Mesenchymal stem cell (in vitro differentiated cells and primary cell): ENCODE measurements around the gene FAM222A.

Source experiments
- DNase-seq: peaks from one replicate; pipeline ENCODE4 v3.0.0-alpha.2; 2013
- H2AFZ ChIP-seq: one replicate; pipeline ENCODE4 v1.6.1; 2013; ENCODE audit warnings: low read depth, mild to moderate bottlenecking, control low read depth, inconsistent platforms, low read length, moderate library complexity
- H2AK5ac ChIP-seq: 2 replicates; pipeline ENCODE4 v1.6.1; 2013; ENCODE audit warnings: low read length, moderate library complexity, mild to moderate bottlenecking, inconsistent platforms; ENCODE audit not compliant: severe bottlenecking
- H2BK120ac ChIP-seq: one replicate; pipeline ENCODE4 v1.6.1; 2013; ENCODE audit warnings: low read depth, mild to moderate bottlenecking, inconsistent platforms, low read length, moderate library complexity
- H2BK12ac ChIP-seq, 2 experiments: one replicate each; pipeline ENCODE4 v1.6.1; 2013; ENCODE audit warnings: inconsistent platforms in 2 of 2, low read length in 2 of 2, mild to moderate bottlenecking in 2 of 2, moderate library complexity in 2 of 2, control low read depth in 1 of 2
- H2BK15ac ChIP-seq: one replicate; pipeline ENCODE4 v1.6.1; 2013; ENCODE audit warnings: mild to moderate bottlenecking, low read depth, inconsistent platforms; ENCODE audit not compliant: poor library complexity, severe bottlenecking
- H2BK5ac ChIP-seq: 2 replicates; pipeline ENCODE4 v1.6.1; 2013; ENCODE audit warnings: low read depth, mild to moderate bottlenecking, low read length, control low read depth, inconsistent platforms; ENCODE audit not compliant: poor library complexity, severe bottlenecking
- H3K14ac ChIP-seq, 2 experiments: one replicate each; pipeline ENCODE4 v1.6.1; 2013; ENCODE audit warnings: inconsistent platforms in 2 of 2, low read length in 2 of 2, control low read depth in 1 of 2, mild to moderate bottlenecking in 1 of 2, moderate library complexity in 1 of 2
- H3K18ac ChIP-seq, 2 experiments: one replicate each; pipeline ENCODE4 v1.6.1; 2013; ENCODE audit warnings: inconsistent platforms in 2 of 2, low read length in 2 of 2, control low read depth in 1 of 2, low read depth in 1 of 2, mild to moderate bottlenecking in 1 of 2
- H3K23ac ChIP-seq, 2 experiments: one replicate each; pipeline ENCODE4 v1.6.1; 2013; ENCODE audit warnings: inconsistent platforms in 2 of 2, low read length in 2 of 2, mild to moderate bottlenecking in 2 of 2, moderate library complexity in 2 of 2, control low read depth in 1 of 2
- H3K27ac ChIP-seq: 2 replicates; pipeline ENCODE4 v1.5.1; 2013; ENCODE audit warnings: mild to moderate bottlenecking, moderate library complexity, low read length, control low read depth, inconsistent platforms; ENCODE audit not compliant: poor library complexity, severe bottlenecking
- H3K27me3 ChIP-seq, 2 experiments: 2 replicates each; pipeline versions ENCODE4 v1.6.1 to v1.7.0; 2013; ENCODE audit warnings: low read length in 2 of 2, mild to moderate bottlenecking in 2 of 2, moderate library complexity in 2 of 2, control low read depth in 1 of 2, inconsistent platforms in 1 of 2; ENCODE audit not compliant: control insufficient read depth in 1 of 2, insufficient read depth in 1 of 2
- H3K36me3 ChIP-seq, 2 experiments: 2 replicates each; pipeline versions ENCODE4 v1.6.1 to v1.7.0; 2013; ENCODE audit warnings: low read length in 2 of 2, control low read depth in 1 of 2, inconsistent platforms in 1 of 2, low read depth in 1 of 2, mild to moderate bottlenecking in 1 of 2; ENCODE audit not compliant: insufficient read depth in 2 of 2, control insufficient read depth in 1 of 2
- H3K4ac ChIP-seq, 2 experiments: one replicate each; pipeline ENCODE4 v1.6.1; 2013; ENCODE audit warnings: inconsistent platforms in 2 of 2, low read length in 2 of 2, mild to moderate bottlenecking in 2 of 2, moderate library complexity in 2 of 2, control low read depth in 1 of 2, low read depth in 1 of 2
- H3K4me1 ChIP-seq: 2 replicates; pipeline ENCODE4 v1.6.1; 2013; ENCODE audit warnings: low read depth, low read length, control low read depth; ENCODE audit not compliant: control insufficient read depth, insufficient read depth
- H3K4me2 ChIP-seq: 2 replicates; pipeline ENCODE4 v1.6.1; 2013; ENCODE audit warnings: low read length, mild to moderate bottlenecking, inconsistent platforms; ENCODE audit not compliant: poor library complexity, severe bottlenecking
- H3K4me3 ChIP-seq, 2 experiments: 2 replicates each; pipeline versions ENCODE4 v1.5.1 to v1.7.0; 2013; ENCODE audit warnings: low read length in 2 of 2, mild to moderate bottlenecking in 2 of 2, control low read depth in 1 of 2, low read depth in 1 of 2; ENCODE audit not compliant: insufficient read depth in 1 of 2
- H3K79me1 ChIP-seq: replicated peaks from 2 replicates; pipeline ENCODE4 v1.6.1; 2013; ENCODE audit warnings: mild to moderate bottlenecking, control low read depth, low read length, inconsistent platforms; ENCODE audit not compliant: poor library complexity, severe bottlenecking
- H3K9ac ChIP-seq: 2 replicates; pipeline ENCODE4 v1.7.0; 2013; ENCODE audit warnings: mild to moderate bottlenecking, low read length, moderate library complexity
- H3K9me3 ChIP-seq: 2 replicates; pipeline ENCODE4 v1.7.0; 2013; ENCODE audit warnings: mild to moderate bottlenecking, low read length; ENCODE audit not compliant: control insufficient read depth
- H4K8ac ChIP-seq: one replicate; pipeline ENCODE4 v1.6.1; 2013; ENCODE audit warnings: inconsistent platforms, mild to moderate bottlenecking, low read length, moderate library complexity
- H4K91ac ChIP-seq: one replicate; pipeline ENCODE4 v1.6.1; 2013; ENCODE audit warnings: mild to moderate bottlenecking, low read length, inconsistent platforms
- WGBS: methylation state at CpG from one replicate; pipeline ENCODE4 v1.1.7; 2013; ENCODE audit warnings: mixed read lengths; 5-methylcytosine and 5-hydroxymethylcytosine counted together

FAM222A gene

DNA sequence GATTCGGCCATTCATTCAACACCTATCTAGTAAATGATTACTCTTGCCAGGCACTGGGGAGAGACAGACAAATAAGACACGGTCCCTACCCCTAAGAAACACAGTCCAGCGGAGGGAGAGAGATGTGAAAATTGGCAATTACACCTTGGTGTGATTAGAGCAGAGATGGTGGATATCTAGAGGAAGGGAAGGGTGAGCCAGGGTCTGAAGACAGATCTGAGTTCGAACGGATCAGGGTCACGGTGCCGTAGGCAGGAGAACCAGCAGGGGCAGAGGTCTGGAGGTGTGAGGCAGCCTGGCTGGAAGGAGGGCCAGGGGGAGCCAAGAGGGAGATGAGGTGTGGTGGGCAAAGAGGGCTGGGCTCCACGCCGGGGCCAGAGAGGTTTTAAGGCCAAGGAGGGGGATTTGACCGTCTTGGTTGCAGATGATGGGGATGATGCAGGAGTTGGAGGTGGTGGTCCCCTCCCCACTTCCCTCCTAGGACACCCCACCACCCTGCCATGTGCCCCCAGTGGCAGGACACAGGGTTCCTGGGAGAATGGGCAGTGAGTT, 27.1 kb downstream of the FAM222A start:
- no peak overlapping the region for H3K18ac ChIP-seq
- H2BK5ac ChIP-seq: no peak overlapping the region
- no peak overlapping the region for H3K9ac ChIP-seq
- no peak overlapping the region for H4K91ac ChIP-seq
- no peak overlapping the region for H2AK5ac ChIP-seq
- H3K9me3 ChIP-seq: no peaks in the 10 kb centered on the region
- H3K27me3 ChIP-seq: peaks cover 38 to 48% of the 10 kb centered on the region in 2 experiments
- no peak overlapping the region for H3K4me2 ChIP-seq
- H3K4me1 ChIP-seq: peaks cover 21% of the 10 kb centered on the region
- H2AFZ ChIP-seq: no peak overlapping the region
- no peak overlapping the region for H2BK15ac ChIP-seq
- no peaks in the 10 kb centered on the region for H3K79me1 ChIP-seq
- WGBS: 80% methylated on average over 7 of the region's 10 CpGs
- H3K27ac ChIP-seq: no peak overlapping the region
- H3K23ac ChIP-seq: no peak overlapping the region
- H3K4me3 ChIP-seq: no peak overlapping the region
- H3K36me3 ChIP-seq: no peaks in the 10 kb centered on the region
- no peak overlapping the region for H2BK12ac ChIP-seq
- no peak for DNase-seq
- H3K4ac ChIP-seq: no peak overlapping the region
- no peak overlapping the region for H2BK120ac ChIP-seq
- no peak overlapping the region for H4K8ac ChIP-seq
- H3K14ac ChIP-seq: no peak overlapping the region

- 84% methylated on average over 4 of the region's 4 CpGs for WGBS
- Histone ChIP-seq H2BK120ac (no peak overlapping the region), H2AFZ (no peak overlapping the region), H3K4me1 (peaks cover 19% of the 10 kb centered on the region), H3K4ac (no peak overlapping the region), H3K4me3 (no peak overlapping the region), H2BK5ac (no peak overlapping the region), H3K23ac (no peak overlapping the region), H3K9ac (no peak overlapping the region), H4K91ac (no peak overlapping the region), H2AK5ac (no peak overlapping the region), H3K9me3 (no peaks in the 10 kb centered on the region), H3K27me3 (peaks cover 31 to 42% of the 10 kb centered on the region in 2 experiments), H3K4me2 (no peak overlapping the region), H2BK12ac (no peak overlapping the region), H3K36me3 (no peaks in the 10 kb centered on the region), H3K27ac (no peak overlapping the region), H3K18ac (no peak overlapping the region), H3K79me1 (no peaks in the 10 kb centered on the region), H2BK15ac (no peak overlapping the region), H3K14ac (no peak overlapping the region), H4K8ac (no peak overlapping the region)
- no peak for DNase-seq
These were observed 27.8 kb downstream of the FAM222A start for GRCh38 chr12:109741286-109741969.

- Histone ChIP-seq H3K4me2 (no peak overlapping the region), H4K91ac (no peak overlapping the region), H2AK5ac (no peak overlapping the region), H2BK120ac (no peak overlapping the region), H3K27ac (no peak overlapping the region), H3K14ac (no peak overlapping the region), H4K8ac (no peak overlapping the region), H3K9ac (no peak overlapping the region), H2BK12ac (no peak overlapping the region), H2BK15ac (no peak overlapping the region), H2AFZ (no peak overlapping the region), H3K27me3 (peaks cover 30 to 36% of the 10 kb centered on the region in 2 experiments), H3K9me3 (no peaks in the 10 kb centered on the region), H3K23ac (no peak overlapping the region), H3K4me3 (no peak overlapping the region), H3K4me1 (peaks cover 13% of the 10 kb centered on the region), H2BK5ac (no peak overlapping the region), H3K4ac (no peak overlapping the region), H3K18ac (no peak overlapping the region), H3K36me3 (no peaks in the 10 kb centered on the region), H3K79me1 (no peaks in the 10 kb centered on the region)
- WGBS: 88% methylated on average over 9 of the region's 14 CpGs
- no peak for DNase-seq
These were observed 28.5 kb downstream of the FAM222A start for GRCh38 chr12:109741970-109742703.
